GM19193 (cell line): ENCODE measurements around the gene ACRBP.

Experiments used
- POLR2A ChIP-seq: IDR thresholded peaks from 4 replicates; pipeline ENCODE4 v1.6.1; 2011; ENCODE audit not compliant: insufficient read depth, insufficient read length; ENCODE audit errors: extremely low read depth

Gene ACRBP

GRCh38 chr12:6647083-6647604, at the start of gene ACRBP:
Gene ACRBP (minus strand): TSS chr12:6647432. CDS start chr12:6647366, 66 bp downstream.
- TF ChIP-seq POLR2A: peak; percentile 75

- no peak for TF ChIP-seq POLR2A
Observed at GRCh38 chr12:6695313-6696045, 48.2 kb upstream of the ACRBP start.

DNA sequence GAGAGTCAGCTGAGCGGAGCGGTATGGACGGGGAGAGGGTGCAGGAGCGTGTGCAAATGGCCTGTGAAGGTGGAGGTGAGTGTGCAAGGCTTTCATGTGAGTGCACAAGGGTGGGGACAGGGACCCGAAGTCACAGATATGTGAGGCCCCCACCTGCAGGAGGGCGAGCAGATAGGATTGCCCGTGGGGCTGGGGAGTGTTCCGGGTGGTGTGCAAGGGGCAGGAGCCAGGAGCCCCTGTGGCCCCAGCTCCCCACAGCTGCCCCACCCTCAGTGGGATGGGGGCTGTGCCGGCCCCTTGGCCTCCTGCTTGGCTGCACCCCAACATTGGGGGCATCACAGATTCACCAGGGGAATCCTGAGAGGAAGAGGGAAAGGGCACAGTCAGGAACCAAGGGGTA, 47.5 kb upstream of the ACRBP start:
- no peak for TF ChIP-seq POLR2A

GRCh38 chr12:6693832-6694355, 46.7 kb upstream of the ACRBP start:
- TF ChIP-seq POLR2A: no peak

GRCh38 chr12:6692888-6693287, 45.7 kb upstream of the ACRBP start:
- TF ChIP-seq POLR2A: no peak

DNA sequence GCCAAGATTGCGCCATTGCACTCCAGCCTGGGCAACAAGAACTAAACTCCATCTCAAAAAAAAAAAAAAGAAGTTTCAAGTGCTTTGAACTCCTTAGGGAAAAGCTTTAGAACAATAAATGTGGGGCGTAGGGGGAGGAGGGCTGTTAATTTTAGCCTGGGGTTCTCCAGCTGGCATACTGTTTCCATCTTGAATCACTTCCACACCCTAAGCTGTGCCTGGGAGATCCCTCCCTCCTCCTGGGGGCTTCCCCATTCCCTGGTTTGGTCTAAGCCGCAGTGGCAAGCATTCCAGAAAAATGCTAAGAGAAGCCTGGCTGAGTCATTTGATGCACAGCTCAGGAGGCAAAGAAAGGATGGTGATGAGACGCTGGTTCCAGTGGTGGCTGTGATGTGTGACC, 44.2 kb upstream of the ACRBP start:
- TF ChIP-seq POLR2A: no peak

DNA sequence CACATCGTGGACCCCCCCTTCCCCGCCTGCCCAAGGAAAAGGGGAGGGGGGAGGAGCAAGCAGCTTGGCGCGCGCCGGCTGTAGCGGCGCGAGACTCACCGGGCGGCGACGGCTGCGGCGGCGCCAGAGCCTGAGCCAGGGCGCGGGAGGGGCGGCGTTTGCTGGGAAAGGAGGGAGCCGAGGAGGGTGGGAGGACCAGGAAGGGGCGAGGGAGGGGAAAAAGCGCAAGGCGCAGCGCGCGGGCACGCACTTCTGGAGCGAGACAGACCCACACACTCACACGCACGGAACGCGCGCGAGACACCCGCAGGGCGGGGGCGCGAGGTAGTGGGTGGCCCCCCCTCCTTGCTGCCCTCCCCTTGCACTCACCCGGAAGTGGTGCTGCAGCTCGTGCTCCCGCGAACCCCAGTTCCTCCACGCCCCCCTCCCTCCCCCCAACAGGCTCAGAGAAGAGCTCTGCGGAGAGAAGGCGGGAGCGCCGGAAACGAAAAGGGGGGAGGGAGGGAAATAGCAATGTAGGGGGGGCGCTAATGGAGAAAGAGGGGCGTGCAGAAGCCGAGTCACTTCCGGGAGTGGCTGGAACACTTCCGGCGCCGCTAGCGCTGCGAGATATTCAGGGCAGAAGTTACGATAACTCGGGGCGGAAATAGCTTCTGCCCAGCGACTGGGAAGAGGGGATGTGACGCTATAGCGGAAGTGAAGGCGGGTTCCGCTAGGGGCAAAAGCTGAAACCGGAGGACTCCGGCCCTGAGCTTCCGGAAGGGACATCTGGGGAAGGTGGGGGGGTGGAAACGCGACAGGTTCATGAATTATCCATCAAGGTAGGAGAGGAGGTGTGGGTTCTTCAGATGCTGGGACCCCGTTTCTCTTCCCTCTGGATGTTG, 42.0 kb upstream of the ACRBP start, which contains the start of gene ZNF384:
TSS of gene ZNF384 (minus strand) at position 377 of the 884 bp plus-strand sequence. CDS start 9,855 bp downstream, outside the sequence.
- peak; percentile 83 for TF ChIP-seq POLR2A

DNA sequence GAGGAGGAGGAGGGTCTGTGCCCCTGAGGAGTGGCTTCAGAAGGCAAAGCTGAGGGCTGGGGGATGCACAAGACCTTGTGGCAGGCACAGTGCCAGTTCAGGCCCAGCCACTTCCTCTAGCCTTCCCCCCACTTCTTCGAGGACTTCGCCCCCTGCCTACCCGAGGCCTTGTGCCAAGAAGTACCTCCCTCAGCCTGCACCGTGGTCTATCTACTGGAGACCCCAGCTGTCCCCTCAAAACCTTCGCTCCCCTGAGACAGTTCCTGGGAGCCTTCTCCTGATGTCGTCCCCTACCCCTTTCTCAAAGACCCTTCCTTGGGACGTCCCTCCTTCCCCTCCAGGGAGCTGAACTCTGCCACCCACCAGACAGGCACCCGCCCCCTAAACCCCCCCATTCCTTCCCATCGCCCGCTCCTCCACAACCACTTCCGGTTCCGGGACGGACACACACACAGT, 41.3 kb upstream of the ACRBP start:
- TF ChIP-seq POLR2A: no peak

DNA sequence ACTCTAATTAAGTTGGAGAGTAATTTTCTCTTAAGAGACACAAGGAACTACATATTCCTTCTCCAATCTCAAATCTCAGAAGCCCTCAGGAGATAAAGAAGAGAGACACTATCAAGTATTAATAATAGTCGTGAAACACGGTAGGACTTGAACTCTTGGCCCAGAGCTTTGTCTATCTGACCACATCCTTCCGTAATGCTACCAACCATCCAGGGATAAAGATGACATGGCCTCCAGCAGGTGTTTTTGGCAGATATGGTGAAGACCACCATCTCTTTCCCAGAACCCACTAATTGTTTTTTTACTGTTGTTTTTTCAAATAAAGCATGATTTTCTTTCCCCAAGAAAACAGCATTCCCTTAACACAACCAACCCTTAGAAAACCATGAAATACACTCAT, 38.6 kb upstream of the ACRBP start:
- TF ChIP-seq POLR2A: no peak

- no peak for TF ChIP-seq POLR2A
Observed at GRCh38 chr12:6684609-6685008, 37.4 kb upstream of the ACRBP start.

- no peak for TF ChIP-seq POLR2A
Observed at GRCh38 chr12:6676962-6677361, 29.7 kb upstream of the ACRBP start.

- TF ChIP-seq POLR2A: no peak
Observed at GRCh38 chr12:6672143-6672542, 24.9 kb upstream of the ACRBP start.

- TF ChIP-seq POLR2A: no peak
Observed at GRCh38 chr12:6667559-6668210, 20.5 kb upstream of the ACRBP start.

- TF ChIP-seq POLR2A: no peak
Observed at GRCh38 chr12:6666211-6666610, 19.0 kb upstream of the ACRBP start.

DNA sequence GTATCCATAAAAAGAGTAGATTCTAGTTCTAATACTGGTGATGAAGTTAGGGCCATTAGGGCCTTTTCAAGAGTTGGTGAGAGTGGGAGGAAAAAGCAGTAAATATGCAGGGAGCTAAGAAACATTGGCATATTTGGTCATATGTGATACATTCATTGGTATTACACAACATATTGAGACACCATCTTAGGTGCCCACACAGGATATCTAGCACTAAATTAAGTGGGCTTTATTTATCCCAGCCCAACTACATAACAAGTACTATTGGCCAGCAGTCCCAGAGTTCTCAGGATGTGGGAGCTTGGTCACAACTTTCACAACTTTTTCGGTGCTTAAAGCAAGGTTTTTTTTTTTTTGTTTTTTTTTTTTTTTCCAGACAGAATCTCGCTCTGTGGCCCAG, 17.7 kb upstream of the ACRBP start:
- peak; percentile 24 for TF ChIP-seq POLR2A
